ENCODE results near the gene LCNL1. TPM values are rescaled to one million over a fixed set of nuclear protein-coding genes. Genes with fewer than 3 reads are reported as not detected.

Gene LCNL1
- total and polyA plus RNA-seq, 4 donors = 0.01 to 0.08 TPM; not detected in 2

GRCh38 chr9:137012694-137013570 lies 30.1 kb downstream of the LCNL1 start:
- H3K27me3 ChIP-seq (ENCODE audit: control insufficient read depth in 4 of 4, insufficient read depth in 4 of 4, low read length in 3 of 4) = no peaks in the 10 kb centered on the region
- H3K36me3 ChIP-seq (ENCODE audit: control insufficient read depth in 4 of 4, insufficient read depth in 3 of 4, low read depth in 1 of 4, low read length in 3 of 4) = peaks cover 2 to 50% (median 22%) of the 10 kb centered on the region in 4 donors
- H3K4me3 ChIP-seq (ENCODE audit: low read depth in 1 of 3, low read length in 3 of 3) = no peak overlapping the region
- 91% methylated on average over 67 of the region's 67 CpGs for WGBS
- H3K9ac ChIP-seq (ENCODE audit: low read depth in 1 of 2, low read length in 2 of 2) = no peak overlapping the region
- no peak for TF ChIP-seq YY1 (IDR thresholded peaks at IDR 0.05)
- DNase-seq (ENCODE audit: low spot score) = no peak
- no peaks in the 10 kb centered on the region for H3K4me1 ChIP-seq (ENCODE audit: control insufficient read depth in 4 of 4, insufficient read depth in 4 of 4, low read length in 3 of 4)
- H3K9me3 ChIP-seq (ENCODE audit: control insufficient read depth in 4 of 4, low read length in 3 of 4) = no peaks in the 10 kb centered on the region
- H3K27ac ChIP-seq (ENCODE audit: low read depth in 1 of 2, low read length in 2 of 2) = no peak overlapping the region

- peaks cover 2 to 50% (median 23%) of the 10 kb centered on the region in 4 donors for H3K36me3 ChIP-seq (ENCODE audit: control insufficient read depth in 4 of 4, insufficient read depth in 3 of 4, low read depth in 1 of 4, low read length in 3 of 4)
- 97% methylated on average over 20 of the region's 20 CpGs for WGBS
- H3K9me3 ChIP-seq (ENCODE audit: control insufficient read depth in 4 of 4, low read length in 3 of 4) = no peaks in the 10 kb centered on the region
Measured at GRCh38 chr9:137013571-137013940, 30.8 kb downstream of the LCNL1 start.

GRCh38 chr9:137014166-137014565 lies 31.4 kb downstream of the LCNL1 start:
- Histone ChIP-seq H3K27ac (ENCODE audit: low read depth in 1 of 2, low read length in 2 of 2) (no peak overlapping the region), H3K9me3 (ENCODE audit: control insufficient read depth in 4 of 4, low read length in 3 of 4) (no peaks in the 10 kb centered on the region), H3K36me3 (ENCODE audit: control insufficient read depth in 4 of 4, insufficient read depth in 3 of 4, low read depth in 1 of 4, low read length in 3 of 4) (peaks cover 2 to 50% (median 23%) of the 10 kb centered on the region in 4 donors), H3K9ac (ENCODE audit: low read depth in 1 of 2, low read length in 2 of 2) (no peak overlapping the region), H3K4me1 (ENCODE audit: control insufficient read depth in 4 of 4, insufficient read depth in 4 of 4, low read length in 3 of 4) (no peaks in the 10 kb centered on the region), H3K27me3 (ENCODE audit: control insufficient read depth in 4 of 4, insufficient read depth in 4 of 4, low read length in 3 of 4) (no peaks in the 10 kb centered on the region), H3K4me3 (ENCODE audit: low read depth in 1 of 3, low read length in 3 of 3) (no peak overlapping the region)
- WGBS = 93% methylated on average over 23 of the region's 23 CpGs
- TF ChIP-seq ATF3 (IDR thresholded peaks at IDR 0.05) = no peak
- TF ChIP-seq RXRA (IDR thresholded peaks at IDR 0.05) = no peak
- TF ChIP-seq MAX (IDR thresholded peaks at IDR 0.05) = no peak
- no peak for TF ChIP-seq FOXA1 (IDR thresholded peaks at IDR 0.05)
- no peak for DNase-seq (ENCODE audit: low spot score)

More at GRCh38 chr9:137013571-137013940, 30.8 kb downstream of the LCNL1 start:
- H3K4me3 ChIP-seq (ENCODE audit: low read depth in 1 of 3, low read length in 3 of 3) = no peak overlapping the region
- no peak for TF ChIP-seq FOXA1 (IDR thresholded peaks at IDR 0.05)
- no peak for TF ChIP-seq YY1 (IDR thresholded peaks at IDR 0.05)
- no peak for TF ChIP-seq HNF4G (IDR thresholded peaks at IDR 0.05)
- H3K27ac ChIP-seq (ENCODE audit: low read depth in 1 of 2, low read length in 2 of 2) = no peak overlapping the region
- DNase-seq (ENCODE audit: low spot score) = no peak
- H3K27me3 ChIP-seq (ENCODE audit: control insufficient read depth in 4 of 4, insufficient read depth in 4 of 4, low read length in 3 of 4) = no peaks in the 10 kb centered on the region
- no peak overlapping the region for H3K9ac ChIP-seq (ENCODE audit: low read depth in 1 of 2, low read length in 2 of 2)
- no peaks in the 10 kb centered on the region for H3K4me1 ChIP-seq (ENCODE audit: control insufficient read depth in 4 of 4, insufficient read depth in 4 of 4, low read length in 3 of 4)

- H3K4me3 ChIP-seq (ENCODE audit: low read depth in 1 of 3, low read length in 3 of 3) = no peak overlapping the region
- H3K36me3 ChIP-seq (ENCODE audit: control insufficient read depth in 4 of 4, insufficient read depth in 3 of 4, low read depth in 1 of 4, low read length in 3 of 4) = peaks cover 2 to 44% (median 20%) of the 10 kb centered on the region in 4 donors
- H3K27ac ChIP-seq (ENCODE audit: low read depth in 1 of 2, low read length in 2 of 2) = no peak overlapping the region
- no peak overlapping the region for H3K9ac ChIP-seq (ENCODE audit: low read depth in 1 of 2, low read length in 2 of 2)
- DNase-seq (ENCODE audit: low spot score) = no peak
- H3K4me1 ChIP-seq (ENCODE audit: control insufficient read depth in 4 of 4, insufficient read depth in 4 of 4, low read length in 3 of 4) = no peaks in the 10 kb centered on the region
- 97% methylated on average over 36 of the region's 36 CpGs for WGBS
- H3K27me3 ChIP-seq (ENCODE audit: control insufficient read depth in 4 of 4, insufficient read depth in 4 of 4, low read length in 3 of 4) = no peaks in the 10 kb centered on the region
- H3K9me3 ChIP-seq (ENCODE audit: control insufficient read depth in 4 of 4, low read length in 3 of 4) = no peaks in the 10 kb centered on the region
- no peak for TF ChIP-seq SP1 (IDR thresholded peaks at IDR 0.05)
- TF ChIP-seq CTCF (IDR thresholded peaks at IDR 0.05; ENCODE audit: low read depth, low read length, missing input control) = no peak
- TF ChIP-seq RXRA (IDR thresholded peaks at IDR 0.05) = no peak
- TF ChIP-seq YY1 (IDR thresholded peaks at IDR 0.05) = no peak
- no peak for TF ChIP-seq HNF4G (IDR thresholded peaks at IDR 0.05)
- TF ChIP-seq REST (IDR thresholded peaks at IDR 0.05) = no peak
- no peak for TF ChIP-seq RAD21 (IDR thresholded peaks at IDR 0.05)
- TF ChIP-seq FOXA2 (IDR thresholded peaks at IDR 0.05) = no peak
- TF ChIP-seq GABPA (IDR thresholded peaks at IDR 0.05 in 1 of 2, conservative IDR thresholded peaks at IDR 0.05 in 1 of 2) = no peak
- no peak for TF ChIP-seq NR2F2 (IDR thresholded peaks at IDR 0.05)
- no peak for TF ChIP-seq EGR1 (IDR thresholded peaks at IDR 0.05; ENCODE audit: low read depth in 2 of 2)
- TF ChIP-seq JUND (IDR thresholded peaks at IDR 0.05) = no peak
- no peak for TF ChIP-seq TAF1 (conservative IDR thresholded peaks at IDR 0.05)
Measured at GRCh38 chr9:137014776-137015539, 32.2 kb downstream of the LCNL1 start.
